WTC11 (cell line): Measurements from ENCODE around the gene SLC30A1.

ENCODE experiments used
- CREM ChIP-seq: sonication (generic); formaldehyde crosslinking; IDR thresholded peaks from 2 replicates; pipeline ENCODE4 v1.8.1; 2022; ENCODE audit warnings: mild to moderate bottlenecking, missing genetic modification reagents, moderate library complexity
- FOXK1 ChIP-seq: sonication (generic); formaldehyde crosslinking; IDR thresholded peaks from 2 replicates; pipeline ENCODE4 v1.8.0; 2022; ENCODE audit warnings: mild to moderate bottlenecking, moderate library complexity, missing genetic modification reagents
- RELA ChIP-seq: sonication (generic); formaldehyde crosslinking; IDR thresholded peaks from 2 replicates; pipeline ENCODE4 v1.8.1; 2022; ENCODE audit warnings: missing genetic modification reagents, mild to moderate bottlenecking, borderline replicate concordance
- TCF7 ChIP-seq: sonication (generic); formaldehyde crosslinking; IDR thresholded peaks from 2 replicates; pipeline ENCODE4 v1.8.0; 2022; ENCODE audit warnings: mild to moderate bottlenecking, low read depth, missing genetic modification reagents, moderate library complexity
- TEAD4 ChIP-seq: sonication (generic); formaldehyde crosslinking; IDR thresholded peaks from 2 replicates; pipeline ENCODE4 v1.8.0; 2022; ENCODE audit warnings: mild to moderate bottlenecking, missing genetic modification reagents
- TF ChIP-seq, protein P1 (sequence below): fragments of 200-600 bp; IDR thresholded peaks from 2 replicates; pipeline ENCODE4 v1.8.0; 2022; ENCODE audit warnings: antibody characterized with exemption

DNA sequence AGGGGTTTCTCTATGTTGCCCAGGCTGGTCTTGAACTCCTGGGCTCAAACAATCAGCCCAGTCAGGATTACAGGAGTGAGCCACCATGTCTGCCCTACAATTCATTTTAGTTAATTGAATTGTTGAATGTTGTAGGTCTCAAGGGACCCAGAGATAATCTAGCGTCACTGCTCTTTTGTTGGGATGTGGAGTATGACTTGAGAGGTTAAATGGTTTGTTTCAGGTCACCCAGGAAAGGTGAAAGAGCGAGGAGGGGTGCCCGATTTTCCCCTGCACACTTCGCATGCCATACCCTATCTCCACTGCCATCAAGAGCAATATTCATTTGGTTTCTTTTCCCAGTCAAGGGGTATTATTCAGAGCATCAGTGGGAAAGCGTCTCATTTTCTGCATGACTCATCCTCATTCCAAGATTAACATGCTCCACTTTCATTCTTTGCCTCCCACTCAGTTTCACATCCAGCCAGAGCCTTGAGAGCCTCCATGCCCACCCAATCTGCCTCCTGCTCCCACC, 13.1 kb upstream of the SLC30A1 start:
- TF ChIP-seq, protein P1, sequence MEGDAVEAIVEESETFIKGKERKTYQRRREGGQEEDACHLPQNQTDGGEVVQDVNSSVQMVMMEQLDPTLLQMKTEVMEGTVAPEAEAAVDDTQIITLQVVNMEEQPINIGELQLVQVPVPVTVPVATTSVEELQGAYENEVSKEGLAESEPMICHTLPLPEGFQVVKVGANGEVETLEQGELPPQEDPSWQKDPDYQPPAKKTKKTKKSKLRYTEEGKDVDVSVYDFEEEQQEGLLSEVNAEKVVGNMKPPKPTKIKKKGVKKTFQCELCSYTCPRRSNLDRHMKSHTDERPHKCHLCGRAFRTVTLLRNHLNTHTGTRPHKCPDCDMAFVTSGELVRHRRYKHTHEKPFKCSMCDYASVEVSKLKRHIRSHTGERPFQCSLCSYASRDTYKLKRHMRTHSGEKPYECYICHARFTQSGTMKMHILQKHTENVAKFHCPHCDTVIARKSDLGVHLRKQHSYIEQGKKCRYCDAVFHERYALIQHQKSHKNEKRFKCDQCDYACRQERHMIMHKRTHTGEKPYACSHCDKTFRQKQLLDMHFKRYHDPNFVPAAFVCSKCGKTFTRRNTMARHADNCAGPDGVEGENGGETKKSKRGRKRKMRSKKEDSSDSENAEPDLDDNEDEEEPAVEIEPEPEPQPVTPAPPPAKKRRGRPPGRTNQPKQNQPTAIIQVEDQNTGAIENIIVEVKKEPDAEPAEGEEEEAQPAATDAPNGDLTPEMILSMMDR, result no peak
- TF ChIP-seq CREM (CRISPR knock-in tag) (no peak), RELA (CRISPR knock-in tag) (no peak), FOXK1 (CRISPR knock-in tag) (no peak), TCF7 (CRISPR knock-in tag) (no peak), TEAD4 (CRISPR knock-in tag) (no peak)
